ENCODE results near the gene ZNF100. TPM values are rescaled to one million over a fixed set of nuclear protein-coding genes. Genes with fewer than 3 reads are reported as not detected.

ZNF100 gene
- polyA plus RNA-seq, 3 donors, result 2.1 to 10.8 (median 8.6) TPM

DNA sequence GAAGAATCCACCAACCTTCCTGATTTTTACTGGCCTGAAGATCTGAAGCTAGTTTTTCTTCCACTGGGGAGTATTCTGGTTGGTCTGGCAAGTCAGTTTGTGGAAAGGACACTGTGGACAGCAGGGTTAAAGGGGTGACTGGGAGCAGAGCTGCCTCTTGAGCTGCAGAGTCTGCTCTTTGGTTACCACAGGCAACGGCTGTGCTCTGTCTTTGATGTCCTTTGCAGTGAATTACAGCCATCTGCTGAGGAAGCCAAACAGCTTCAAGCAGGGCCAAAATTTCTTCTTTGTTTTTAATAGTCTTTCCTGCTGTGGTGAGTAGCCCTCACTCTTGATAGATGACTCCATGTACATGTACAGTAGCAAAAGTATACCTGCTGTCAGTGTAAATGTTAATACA, 75.7 kb downstream of the ZNF100 start:
- Histone ChIP-seq H3K9me3 (replicated peaks in 1 of 2; ENCODE audit: control insufficient read depth in 1 of 2, insufficient read depth in 1 of 2, low read length in 2 of 2) (peaks cover 0 to 2% of the 10 kb centered on the region in 2 donors), H3K36me3 (replicated peaks in 1 of 2; ENCODE audit: control insufficient read depth in 1 of 2, insufficient read depth in 2 of 2, low read length in 2 of 2) (no peaks in the 10 kb centered on the region), H4K20me1 (ENCODE audit: insufficient read depth, low read length) (no peaks in the 10 kb centered on the region), H3K79me2 (ENCODE audit: insufficient read depth, low read length) (no peaks in the 10 kb centered on the region), H3K27me3 (ENCODE audit: control insufficient read depth in 2 of 2, insufficient read depth in 2 of 2, low read length in 2 of 2) (no peaks in the 10 kb centered on the region), H3K4me2 (replicated peaks; ENCODE audit: extremely low read depth, low read length, poor library complexity, severe bottlenecking) (no peak overlapping the region), H2AFZ (ENCODE audit: insufficient read depth, low read depth, low read length, poor library complexity, severe bottlenecking) (no peak overlapping the region), H3K9ac (ENCODE audit: insufficient read depth, low read length, poor library complexity, severe bottlenecking) (no peak overlapping the region), H3K27ac (ENCODE audit: low read depth in 1 of 2, low read length in 2 of 2) (no peak overlapping the region), H3K4me3 (replicated peaks in 1 of 3; ENCODE audit: low read depth in 2 of 3, low read length in 3 of 3) (no peak overlapping the region), H3K4me1 (ENCODE audit: control insufficient read depth in 1 of 2, insufficient read depth in 2 of 2, low read length in 2 of 2) (no peaks in the 10 kb centered on the region)
- no peak overlapping the region for H3K4me3 Mint-ChIP-seq
- no peaks in the 10 kb centered on the region for H3K4me1 Mint-ChIP-seq
- H3K27ac Mint-ChIP-seq, result no peak overlapping the region
- H3K9me3 Mint-ChIP-seq, result peaks cover 4 to 59% (median 13%) of the 10 kb centered on the region in 7 donors
- no peak for DNase-seq
- no peaks in the 10 kb centered on the region for H3K36me3 Mint-ChIP-seq
- intact Hi-C loops (cut with micrococcal nuclease), result no loop called here
- TF ChIP-seq, protein P1, sequence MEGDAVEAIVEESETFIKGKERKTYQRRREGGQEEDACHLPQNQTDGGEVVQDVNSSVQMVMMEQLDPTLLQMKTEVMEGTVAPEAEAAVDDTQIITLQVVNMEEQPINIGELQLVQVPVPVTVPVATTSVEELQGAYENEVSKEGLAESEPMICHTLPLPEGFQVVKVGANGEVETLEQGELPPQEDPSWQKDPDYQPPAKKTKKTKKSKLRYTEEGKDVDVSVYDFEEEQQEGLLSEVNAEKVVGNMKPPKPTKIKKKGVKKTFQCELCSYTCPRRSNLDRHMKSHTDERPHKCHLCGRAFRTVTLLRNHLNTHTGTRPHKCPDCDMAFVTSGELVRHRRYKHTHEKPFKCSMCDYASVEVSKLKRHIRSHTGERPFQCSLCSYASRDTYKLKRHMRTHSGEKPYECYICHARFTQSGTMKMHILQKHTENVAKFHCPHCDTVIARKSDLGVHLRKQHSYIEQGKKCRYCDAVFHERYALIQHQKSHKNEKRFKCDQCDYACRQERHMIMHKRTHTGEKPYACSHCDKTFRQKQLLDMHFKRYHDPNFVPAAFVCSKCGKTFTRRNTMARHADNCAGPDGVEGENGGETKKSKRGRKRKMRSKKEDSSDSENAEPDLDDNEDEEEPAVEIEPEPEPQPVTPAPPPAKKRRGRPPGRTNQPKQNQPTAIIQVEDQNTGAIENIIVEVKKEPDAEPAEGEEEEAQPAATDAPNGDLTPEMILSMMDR (IDR thresholded peaks at IDR 0.05), result no peak
- 29% methylated on average over 1 of the region's 1 CpG for WGBS (ENCODE audit: insufficient coverage)
- H3K27me3 Mint-ChIP-seq (ENCODE audit: low read depth in 3 of 3), result peaks cover 1 to 5% (median 2%) of the 10 kb centered on the region in 3 donors

DNA sequence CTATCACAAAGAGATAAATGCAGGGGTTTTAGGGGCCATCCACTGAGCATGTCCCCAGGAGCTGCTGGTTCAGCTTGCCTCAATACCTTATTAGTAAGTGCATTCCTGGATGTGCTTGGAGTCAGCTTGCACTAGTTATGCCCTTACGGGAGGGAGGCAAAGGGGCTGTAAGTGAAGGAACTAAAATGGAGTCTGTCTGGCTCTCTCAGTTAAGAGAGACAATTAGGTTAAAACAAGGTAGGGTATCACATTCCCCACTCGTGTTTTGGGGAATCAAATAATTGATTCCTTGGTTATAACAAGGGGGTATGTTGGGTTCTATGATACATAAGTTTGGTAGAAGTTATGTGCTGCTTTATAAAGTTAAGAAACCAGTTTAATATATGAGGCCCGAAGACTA, 78.9 kb downstream of the ZNF100 start:
- no peak overlapping the region for H3K4me3 ChIP-seq (replicated peaks in 1 of 3; ENCODE audit: low read depth in 2 of 3, low read length in 3 of 3)
- Mint-ChIP-seq H3K27me3 (ENCODE audit: low read depth in 3 of 3) (peaks cover 0 to 2% (median 0%) of the 10 kb centered on the region in 3 donors), H3K36me3 (no peaks in the 10 kb centered on the region), H3K27ac (no peak overlapping the region), H3K4me1 (no peaks in the 10 kb centered on the region), H3K9me3 (peaks cover 3 to 63% (median 21%) of the 10 kb centered on the region in 7 donors), H3K4me3 (no peak overlapping the region)
- TF ChIP-seq, protein P1 (IDR thresholded peaks at IDR 0.05), result no peak
- no peak overlapping the region for H3K27ac ChIP-seq (ENCODE audit: low read depth in 1 of 2, low read length in 2 of 2)
- no peaks in the 10 kb centered on the region for H3K79me2 ChIP-seq (ENCODE audit: insufficient read depth, low read length)
- no peak for DNase-seq
- WGBS (ENCODE audit: insufficient coverage), result 92% methylated on average over 2 of the region's 3 CpGs
- H3K36me3 ChIP-seq (replicated peaks in 1 of 2; ENCODE audit: control insufficient read depth in 1 of 2, insufficient read depth in 2 of 2, low read length in 2 of 2), result no peaks in the 10 kb centered on the region
- intact Hi-C loops (cut with micrococcal nuclease), result no loop called here
- H3K9ac ChIP-seq (ENCODE audit: insufficient read depth, low read length, poor library complexity, severe bottlenecking), result no peak overlapping the region
- H3K4me2 ChIP-seq (replicated peaks; ENCODE audit: extremely low read depth, low read length, poor library complexity, severe bottlenecking), result no peak overlapping the region
- H3K4me1 ChIP-seq (ENCODE audit: control insufficient read depth in 1 of 2, insufficient read depth in 2 of 2, low read length in 2 of 2), result no peaks in the 10 kb centered on the region
- H4K20me1 ChIP-seq (ENCODE audit: insufficient read depth, low read length), result no peaks in the 10 kb centered on the region
- H3K9me3 ChIP-seq (replicated peaks in 1 of 2; ENCODE audit: control insufficient read depth in 1 of 2, insufficient read depth in 1 of 2, low read length in 2 of 2), result peaks cover 0 to 2% of the 10 kb centered on the region in 2 donors
- no peaks in the 10 kb centered on the region for H3K27me3 ChIP-seq (ENCODE audit: control insufficient read depth in 2 of 2, insufficient read depth in 2 of 2, low read length in 2 of 2)
- no peak overlapping the region for H2AFZ ChIP-seq (ENCODE audit: insufficient read depth, low read depth, low read length, poor library complexity, severe bottlenecking)
